GM21526 (cell line): ENCODE measurements around the gene LZTFL1.
"Not testable (repeated sequence)": the region's sequence is repeated elsewhere in the genome, so short reads cannot be mapped to it uniquely, and the experiment has no call there.

Source experiments
- ATAC-seq: cut with Tn5 transposase; IDR thresholded peaks from one replicate; pipeline ENCODE4 v1.9.1; 2021; ENCODE audit warnings: moderate library complexity; ENCODE audit not compliant: unreplicated experiment, low FRiP score

Gene LZTFL1

DNA sequence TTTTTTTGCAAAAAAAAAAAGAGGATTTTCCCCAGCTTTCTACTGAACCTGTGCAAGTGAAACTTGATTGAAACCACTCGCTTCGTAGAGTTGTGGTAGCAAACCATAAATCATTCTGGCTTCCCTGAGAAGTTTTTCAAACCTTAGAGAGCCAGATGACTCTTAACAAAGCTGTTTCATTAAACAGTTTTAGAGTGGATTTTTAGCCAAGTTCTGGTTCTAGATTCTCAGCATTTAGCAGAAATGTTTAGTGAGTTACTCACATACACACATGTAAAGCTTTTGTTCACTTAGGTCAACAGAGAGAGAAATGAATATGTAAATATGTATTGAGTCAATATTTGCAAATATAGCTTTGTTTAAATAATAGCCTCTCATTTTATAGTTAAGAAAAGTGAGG, 26.3 kb upstream of the LZTFL1 start:
- no peak for ATAC-seq

DNA sequence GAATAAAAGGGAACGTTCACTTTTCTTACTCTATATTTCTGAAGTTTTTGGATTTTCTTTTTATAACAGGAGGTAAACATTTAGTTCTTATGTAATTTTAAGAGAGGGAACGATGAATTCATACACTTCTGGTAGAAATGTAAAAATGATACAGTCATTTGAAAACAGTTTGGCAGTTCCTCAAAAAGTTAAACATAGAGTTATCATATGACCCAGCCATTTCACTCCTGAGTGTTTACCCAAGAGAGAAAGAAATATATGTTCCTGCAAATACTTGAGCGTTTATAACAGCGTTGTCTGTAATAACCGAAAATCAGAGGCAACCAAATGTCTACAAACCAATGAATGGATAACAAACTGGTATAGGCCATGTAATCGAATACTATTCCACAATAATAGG, 23.6 kb upstream of the LZTFL1 start:
- ATAC-seq, result no peak

DNA sequence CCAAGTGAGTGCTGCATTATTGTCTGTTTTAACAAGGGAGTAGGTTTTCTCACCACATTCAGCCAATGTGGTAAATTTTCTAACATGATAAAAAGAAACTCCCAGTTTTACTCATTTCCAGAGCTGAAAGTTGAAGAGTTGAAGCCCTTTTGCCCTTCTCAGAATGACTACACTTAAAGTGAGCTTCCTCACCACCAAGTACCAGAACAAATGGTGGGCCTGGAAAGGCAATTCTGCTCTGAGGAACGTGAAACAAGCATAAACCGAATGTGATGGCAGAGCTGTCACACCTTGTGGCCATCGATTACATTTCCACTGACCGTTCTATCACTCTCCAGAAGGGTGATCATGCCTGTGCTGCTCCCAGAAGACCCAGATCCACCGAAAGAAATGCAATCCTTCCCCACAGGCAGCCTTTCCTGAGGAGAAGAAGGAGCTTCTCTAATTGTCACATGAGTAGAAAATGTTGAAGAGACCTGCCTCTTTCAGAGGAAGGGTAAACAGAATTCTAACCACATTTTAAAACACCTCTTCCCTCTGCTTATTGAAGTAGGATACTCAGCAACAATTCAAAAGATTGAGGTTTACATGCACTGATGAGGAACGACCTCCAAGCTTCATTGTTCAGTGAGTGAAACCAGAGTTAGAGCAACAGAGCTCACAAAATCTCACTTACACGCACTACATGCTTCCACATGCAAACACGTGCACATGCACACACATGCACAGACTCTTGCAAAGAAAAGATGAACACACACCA, 23.0 kb upstream of the LZTFL1 start:
- ATAC-seq, result no peak

DNA sequence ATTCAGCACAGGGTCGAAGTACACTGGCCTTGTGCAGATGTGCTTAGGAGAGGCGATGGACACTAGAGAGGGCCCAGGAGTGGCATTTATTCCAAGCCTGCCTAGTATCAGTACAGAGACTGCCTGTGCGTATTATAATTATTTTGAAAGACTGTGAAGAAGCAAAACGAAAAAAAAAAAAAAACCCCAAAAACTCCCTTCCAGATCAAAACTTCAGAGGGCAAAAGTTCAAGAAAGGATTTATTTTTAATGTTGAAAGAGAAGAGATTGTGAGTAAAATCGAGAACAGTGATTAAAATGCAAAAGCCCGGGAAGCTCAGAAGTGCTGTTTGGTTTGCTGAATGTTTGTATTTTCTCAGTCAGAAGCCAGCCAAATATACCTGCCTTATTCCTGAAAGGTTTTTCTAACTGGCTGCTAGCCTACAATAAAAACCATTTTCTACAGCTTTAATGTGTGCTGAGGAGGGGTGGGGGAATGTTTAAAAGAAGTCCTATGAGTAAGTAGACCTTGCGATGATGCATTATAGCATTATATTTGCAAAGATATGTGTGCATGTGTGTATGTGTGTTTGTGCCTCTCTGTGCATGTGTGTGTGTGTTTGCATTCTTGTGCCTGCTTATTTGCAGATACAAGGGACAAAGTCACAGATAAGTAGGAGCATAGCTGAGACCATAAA, 19.3 kb upstream of the LZTFL1 start:
- no peak for ATAC-seq

DNA sequence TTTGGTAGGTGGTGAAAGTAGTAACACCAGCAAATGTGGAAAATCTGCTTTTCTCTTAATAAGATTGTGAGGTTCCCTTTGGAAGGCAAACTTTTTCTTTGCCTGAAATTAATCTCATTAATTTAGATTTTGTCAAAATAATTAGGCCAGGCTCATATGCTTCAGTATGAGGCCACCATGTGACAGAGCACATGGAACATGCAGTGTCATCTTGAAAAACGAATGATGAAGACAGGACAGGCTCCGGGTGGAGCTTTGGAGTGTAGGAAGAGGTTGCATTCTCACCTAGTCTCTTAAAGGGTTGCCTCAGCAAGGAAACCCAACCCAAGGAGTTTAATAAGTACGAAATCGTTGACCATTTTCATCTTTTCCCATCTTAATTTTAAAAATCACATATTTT, 18.6 kb upstream of the LZTFL1 start:
- ATAC-seq, result no peak

DNA sequence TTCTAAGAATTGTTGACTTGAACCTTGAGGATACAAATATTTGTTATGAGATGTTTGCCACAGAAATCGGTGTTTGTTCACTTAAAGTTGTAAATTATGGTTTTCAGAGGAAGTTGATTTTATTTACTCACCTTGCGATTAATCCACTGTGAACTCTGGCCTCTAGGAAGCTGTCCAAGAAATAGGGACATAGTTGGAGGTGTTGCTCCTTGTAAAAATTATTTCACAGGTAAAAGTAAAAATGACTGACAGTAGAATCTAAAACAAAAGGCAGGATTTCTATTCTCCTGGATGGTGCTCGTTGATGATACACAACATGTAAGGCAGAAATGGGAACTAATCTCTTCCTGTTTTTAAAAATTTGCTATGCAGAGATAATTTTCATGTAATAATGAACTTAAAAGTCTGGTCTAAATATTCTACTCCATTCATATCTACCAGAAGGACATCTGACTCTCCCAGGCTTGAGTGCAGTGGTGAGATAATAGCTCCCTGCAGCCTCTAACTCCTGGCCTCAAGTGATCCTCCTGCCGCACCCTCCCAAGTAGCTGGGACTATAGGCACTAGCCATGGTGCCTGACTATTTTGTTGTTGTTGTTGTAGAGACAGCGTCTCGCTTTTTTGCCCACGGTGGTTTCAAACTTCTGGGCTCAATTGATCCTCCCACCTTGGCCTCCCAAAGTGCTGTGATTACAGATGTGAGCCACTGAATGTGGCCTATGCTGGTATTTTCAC, 17.1 kb upstream of the LZTFL1 start:
- ATAC-seq, result no peak

DNA sequence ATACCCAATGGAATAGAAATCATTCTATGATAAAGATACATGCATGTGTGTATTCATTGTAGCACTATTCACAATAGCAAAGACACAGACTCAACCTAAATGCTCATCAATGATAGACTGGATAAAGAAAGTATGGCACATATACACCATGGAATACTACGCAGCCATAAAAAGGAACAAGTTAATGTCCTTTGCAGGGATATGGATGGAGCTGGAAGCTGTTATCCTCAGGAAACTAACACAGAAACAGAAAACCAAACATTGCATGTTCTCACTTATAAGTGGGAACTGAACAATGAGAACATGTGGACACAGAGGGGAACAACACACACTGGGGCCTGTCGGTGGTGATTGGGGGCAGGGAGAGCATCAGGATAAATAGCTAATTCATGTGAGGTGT, 15.1 kb upstream of the LZTFL1 start:
- not testable (repeated sequence) for ATAC-seq

DNA sequence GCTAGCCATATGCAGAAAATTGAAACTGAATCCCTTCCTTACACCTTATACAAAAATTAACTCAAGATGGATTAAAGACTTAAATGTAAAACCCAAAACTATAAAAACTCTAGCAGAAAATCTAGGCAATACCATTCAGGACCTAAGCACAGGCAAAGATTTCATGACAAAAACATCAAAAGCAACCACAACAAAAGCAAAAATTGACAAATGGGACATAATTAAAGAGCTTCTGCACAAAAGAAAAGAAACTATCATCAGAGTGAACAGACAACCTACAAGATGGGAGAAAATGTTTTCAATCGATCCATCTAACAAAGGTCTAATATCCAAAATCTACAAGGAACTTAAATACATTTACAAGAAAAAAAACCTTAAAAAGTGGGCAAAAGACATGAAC, 14.4 kb upstream of the LZTFL1 start:
- ATAC-seq, result not testable (repeated sequence)

DNA sequence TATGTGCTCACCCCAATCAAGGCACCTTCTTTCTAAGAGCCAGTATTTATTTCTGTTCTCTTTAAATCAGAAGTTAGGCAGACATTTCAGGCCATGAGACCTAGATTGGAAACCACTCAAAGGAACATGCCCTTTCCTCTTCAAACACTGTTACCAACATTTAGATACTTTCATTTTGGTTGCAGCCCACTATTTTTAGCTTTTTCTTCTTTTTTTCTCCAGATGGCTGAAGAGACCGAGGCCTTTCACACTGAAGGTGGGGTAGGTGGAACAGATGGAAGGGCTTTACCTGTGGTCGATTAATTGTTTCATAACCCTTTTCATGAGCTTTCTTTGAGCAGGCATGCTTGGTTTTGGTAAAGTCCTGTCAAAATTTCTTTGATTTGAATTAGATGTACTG, 10.9 kb upstream of the LZTFL1 start:
- no peak for ATAC-seq

DNA sequence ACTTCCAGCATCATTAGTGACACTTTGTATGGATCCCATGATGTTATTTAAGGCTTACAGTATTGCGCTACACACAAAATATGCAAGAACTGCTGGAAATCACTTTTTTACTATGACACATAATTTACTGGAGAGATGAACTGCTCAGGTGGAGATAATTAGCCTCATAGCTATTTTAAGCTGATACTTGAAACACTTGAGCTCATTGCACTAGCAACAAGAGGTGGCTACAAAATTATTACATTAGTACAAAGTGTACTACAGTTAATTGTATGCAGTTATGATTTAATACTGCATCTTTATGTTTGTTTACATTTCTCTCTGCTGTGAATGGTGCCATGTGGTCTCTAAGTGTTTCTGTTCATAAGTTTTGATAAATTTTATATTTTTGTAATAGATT, 6.5 kb upstream of the LZTFL1 start:
- no peak for ATAC-seq

DNA sequence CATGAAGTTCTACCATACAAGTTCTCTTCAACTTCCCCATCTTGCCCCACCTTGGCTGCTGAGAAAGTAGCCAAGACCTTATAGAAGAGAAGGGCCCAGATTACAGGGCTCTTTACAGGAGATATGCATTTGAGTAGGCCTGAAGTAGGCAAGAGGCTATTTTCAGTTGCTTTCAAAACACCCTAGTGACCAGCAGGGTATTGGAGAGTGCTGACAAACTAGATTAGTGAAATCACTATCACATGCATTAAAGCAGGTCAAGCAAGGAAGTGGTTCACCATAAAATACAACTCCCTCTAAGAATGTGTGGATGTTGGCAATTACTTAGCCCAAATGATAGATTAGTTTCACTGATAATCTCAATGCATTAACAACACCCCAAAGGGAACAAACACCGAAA, 2.7 kb upstream of the LZTFL1 start:
- no peak for ATAC-seq

DNA sequence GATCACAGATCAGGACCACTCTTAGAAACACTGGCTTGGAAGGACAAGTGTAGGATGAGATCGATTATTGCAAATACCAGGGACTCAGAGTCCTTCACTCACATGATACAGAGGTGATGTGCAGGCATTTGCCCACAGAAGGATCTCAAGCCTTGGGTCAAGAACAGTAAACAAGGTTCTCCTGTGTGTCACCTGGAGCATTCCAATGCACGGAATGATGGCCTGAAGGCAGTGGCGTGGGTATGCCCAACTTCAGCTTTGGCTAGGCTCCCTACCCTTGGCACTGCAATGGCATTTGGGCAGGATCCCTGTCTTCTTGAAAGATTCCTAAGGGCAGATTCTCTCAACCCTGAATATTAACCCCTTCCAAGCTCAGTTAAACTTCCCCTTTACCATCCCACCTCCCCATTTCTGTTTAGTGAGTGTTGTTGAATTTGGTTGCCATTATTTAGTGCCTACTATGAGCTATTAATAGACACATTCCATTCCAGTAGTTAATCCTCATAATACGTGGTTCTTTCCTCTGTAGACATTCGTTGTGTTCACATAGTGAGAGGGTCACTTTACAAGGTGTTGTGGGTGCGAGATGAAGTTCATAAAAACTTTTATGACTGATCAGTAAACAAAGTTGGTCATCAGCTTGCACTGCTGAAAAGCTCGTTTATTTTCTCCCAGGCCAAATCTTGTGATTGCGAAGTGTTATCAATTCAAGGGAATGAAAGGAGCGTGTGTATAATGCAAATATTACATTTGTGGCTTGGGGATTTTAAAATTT, 1.1 kb upstream of the LZTFL1 start:
- no peak for ATAC-seq

DNA sequence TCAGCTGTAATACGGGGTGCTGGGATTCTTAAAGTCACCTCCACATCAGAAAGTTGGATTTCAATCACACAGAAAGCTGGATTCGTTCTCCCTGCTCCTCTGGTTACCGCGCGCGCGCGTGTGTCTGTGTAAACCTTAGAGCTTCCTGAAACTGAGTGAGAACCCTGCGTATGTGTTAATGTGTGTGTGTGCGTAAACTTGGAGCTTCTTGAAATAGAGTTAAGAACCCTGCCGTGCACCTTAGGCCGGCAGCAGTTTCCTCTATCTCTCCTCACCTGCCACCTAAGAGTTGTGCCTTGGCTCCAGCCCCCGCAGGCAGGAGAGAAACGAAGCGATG, 531 bp downstream of the LZTFL1 start:
- peak; percentile 17 for ATAC-seq

DNA sequence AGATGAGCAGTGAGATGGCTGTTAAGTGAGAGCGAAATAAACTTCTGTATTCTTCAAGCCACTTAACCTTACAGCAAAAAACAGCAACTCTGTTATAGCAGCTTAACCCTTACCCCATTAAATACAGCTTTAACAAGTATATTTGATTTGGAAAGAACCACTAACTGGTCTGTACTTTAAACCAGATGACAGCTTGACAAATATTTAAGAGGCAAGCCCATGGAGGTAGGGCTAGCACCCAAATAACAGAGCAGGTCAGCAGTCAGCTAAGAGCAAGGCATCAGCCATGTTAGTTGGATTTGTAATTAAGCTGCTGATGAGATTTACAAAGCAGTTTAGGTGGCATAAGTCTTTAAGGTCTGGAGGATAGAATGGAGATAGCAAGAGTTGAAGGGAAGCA, 3.5 kb downstream of the LZTFL1 start:
- ATAC-seq, result no peak

DNA sequence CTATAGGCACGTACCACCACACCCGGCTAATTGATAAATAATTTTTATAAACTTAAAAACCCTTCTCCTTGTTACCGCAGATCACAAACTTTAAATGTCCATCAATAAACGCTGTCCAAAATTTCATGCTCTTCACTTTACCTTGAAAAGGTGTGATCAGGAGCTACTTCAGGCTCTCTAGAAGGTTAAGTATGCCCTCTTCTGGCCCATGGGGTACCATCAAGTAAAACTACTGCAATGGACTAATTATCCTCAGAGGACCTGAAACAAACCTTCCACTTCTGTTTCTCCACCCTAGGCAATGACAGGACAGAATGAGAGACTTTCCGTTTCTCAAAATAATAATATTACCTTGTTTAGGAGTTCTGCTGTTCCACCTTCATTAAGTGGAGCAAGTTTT, 9.2 kb downstream of the LZTFL1 start:
- ATAC-seq, result no peak

DNA sequence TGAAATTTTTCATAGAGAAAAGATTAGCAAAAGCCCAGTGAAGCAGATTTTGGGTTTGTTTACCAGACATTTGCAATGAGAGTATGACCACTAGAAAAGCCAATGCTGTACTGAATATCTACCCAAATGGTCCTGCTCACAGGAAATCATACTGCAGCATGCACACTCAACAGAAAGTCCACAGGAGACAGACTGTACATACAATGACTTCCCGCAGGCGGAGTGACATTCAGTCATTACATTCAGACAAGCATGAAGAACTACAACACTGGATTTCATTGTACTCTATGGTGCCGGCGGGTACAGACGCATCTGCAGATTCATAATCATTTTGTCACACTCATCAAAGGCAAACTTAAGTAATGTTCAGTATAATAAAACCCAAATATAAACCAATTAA, 11.8 kb downstream of the LZTFL1 start:
- ATAC-seq, result no peak

DNA sequence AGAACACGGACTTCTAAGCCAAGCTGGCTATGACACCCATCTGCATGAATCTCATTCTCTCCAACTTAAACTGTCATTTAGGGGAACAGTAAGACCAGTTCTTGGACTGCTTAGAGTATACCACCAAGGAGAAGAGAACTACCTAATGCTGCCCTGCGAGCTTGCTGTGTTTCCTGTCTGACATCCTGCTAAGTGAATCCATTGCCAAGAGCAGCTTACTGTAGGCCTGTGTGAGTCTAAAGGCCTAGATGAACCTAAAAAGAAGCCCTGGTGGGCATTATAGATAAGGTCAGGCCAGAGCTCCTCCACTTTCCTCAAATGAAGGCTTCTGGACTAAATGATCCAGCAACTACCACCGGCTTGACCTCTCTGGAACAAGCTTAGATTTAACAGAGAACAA, 15.0 kb downstream of the LZTFL1 start:
- ATAC-seq, result no peak

DNA sequence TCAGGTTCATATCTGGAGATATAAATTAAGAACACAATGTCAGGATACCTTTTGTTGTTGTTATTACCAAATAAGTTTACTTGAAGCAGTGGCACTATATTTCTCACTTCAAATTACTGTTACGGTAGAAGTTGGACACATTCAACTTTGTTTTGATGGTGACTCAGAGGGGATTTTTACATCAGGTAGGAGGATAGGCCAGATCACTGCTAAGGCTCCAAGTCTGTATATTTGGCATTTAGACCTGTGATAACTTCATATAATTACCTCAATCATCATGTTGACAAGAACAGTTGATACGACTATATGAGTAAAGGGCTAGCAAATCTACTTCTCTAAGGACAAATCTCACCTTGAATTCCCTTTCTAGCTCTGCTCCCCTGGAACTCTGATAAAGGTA, 15.6 kb downstream of the LZTFL1 start:
- no peak for ATAC-seq

DNA sequence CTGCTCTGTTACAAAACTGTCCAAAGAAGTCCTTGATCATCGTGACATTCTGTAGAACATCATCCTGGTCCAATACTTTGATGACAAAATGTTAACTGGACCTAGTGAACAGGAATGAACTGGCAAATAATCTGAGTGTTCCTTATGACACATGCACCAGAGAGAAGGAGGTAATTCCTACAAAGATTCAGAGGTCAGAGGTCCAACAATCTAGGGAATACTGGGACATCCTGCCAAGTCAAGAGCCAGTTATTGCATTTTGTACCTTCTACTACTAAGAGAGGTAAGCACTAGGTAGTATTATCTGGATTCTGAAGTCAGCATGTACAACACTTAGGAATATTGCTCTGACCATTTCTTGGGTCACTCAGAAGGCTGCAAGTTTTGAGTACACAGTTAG, 20.8 kb downstream of the LZTFL1 start:
- no peak for ATAC-seq

DNA sequence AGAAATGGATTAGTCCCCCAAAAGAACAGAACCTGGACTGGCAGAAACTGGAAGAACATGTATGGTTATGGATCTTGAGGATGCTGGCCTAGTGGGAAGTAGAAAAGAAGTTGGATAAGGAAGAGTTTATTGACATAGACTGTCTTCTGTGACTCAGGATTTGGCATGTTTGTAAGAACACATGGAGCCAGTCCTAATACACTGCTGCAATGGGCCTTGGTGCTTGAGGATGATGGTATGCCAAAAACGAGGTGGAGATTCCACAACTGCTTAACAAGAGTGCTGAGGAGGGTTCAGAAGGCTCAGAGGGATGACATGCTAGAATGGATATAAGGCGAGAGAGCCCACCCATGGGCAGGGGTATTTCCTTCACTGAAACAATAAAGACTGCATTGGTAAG, 22.4 kb downstream of the LZTFL1 start:
- no peak for ATAC-seq
